22Rv1 (cell line): Measurements from ENCODE around the gene MAP2K2.

Experiments
- CTCF ChIP-seq: fragments of 450-650 bp; IDR thresholded peaks from 2 replicates; pipeline ENCODE4 v1.5.1; 2017; ENCODE audit warnings: mild to moderate bottlenecking
- ZFX ChIP-seq: fragments of 450-650 bp; IDR thresholded peaks from 2 replicates; pipeline ENCODE4 v1.6.1; 2017; ENCODE audit warnings: antibody characterized with exemption, borderline replicate concordance

- TF ChIP-seq ZFX (no peak), CTCF (no peak)
Measured at GRCh38 chr19:4055209-4055552, 68.7 kb downstream of the MAP2K2 start.
